ENCODE results near the gene BCL2L1. TPM values are rescaled to one million over a fixed set of nuclear protein-coding genes. Genes with fewer than 3 reads are reported as not detected.

BCL2L1 gene
- total RNA-seq, 1 experiment from 2014 or later, result 226 TPM

GRCh38 chr20:31654534-31654933, 68.1 kb downstream of the BCL2L1 start:
- no peaks in the 10 kb centered on the region for H3K9me3 ChIP-seq (ENCODE audit: control insufficient read depth in 1 of 2, insufficient read depth in 1 of 2, low read depth in 1 of 2, low read length in 2 of 2)
- ATAC-seq (no peak), DNase-seq (ENCODE audit: low read depth, low spot score) (no peak)
- CTCF ChIA-PET, result no interaction called here
- no peaks in the 10 kb centered on the region for H4K20me1 ChIP-seq (ENCODE audit: insufficient read depth)
- no peaks in the 10 kb centered on the region for H3K79me2 ChIP-seq (ENCODE audit: insufficient read depth, low read length)
- RAD21 ChIA-PET (ENCODE audit: low non-redundant PET in 1 of 2, low total read pairs in 2 of 2, uncharacterized antibody in 2 of 2, unreplicated experiment in 2 of 2), result interaction anchor here (0.6 to 0.8 kb wide), 2 partner anchors 10 to 38 kb away, joined by 3 to 5 read pairs; no protein-coding TSS in a partner anchor
- intact Hi-C loops (cut with micrococcal nuclease), result no loop called here
- no peak overlapping the region for H2AFZ ChIP-seq (ENCODE audit: low read depth, low read length, poor library complexity, severe bottlenecking)
- H3K4me2 ChIP-seq (ENCODE audit: low read length), result no peak overlapping the region
- H3K4me1 ChIP-seq (ENCODE audit: control insufficient read depth in 1 of 2, insufficient read depth in 2 of 2, low read length in 2 of 2), result peaks cover 0 to 2% of the 10 kb centered on the region in 2 experiments; a peak in 1 of 4 replicates
- BruUV-seq (replicated peaks), result no TSS peak
- no peaks in the 10 kb centered on the region for H3K27me3 ChIP-seq (ENCODE audit: insufficient read depth, low read length)
- H3K9me2 ChIP-seq (ENCODE audit: insufficient read depth), result no peaks in the 10 kb centered on the region
- no peak overlapping the region for H3K4me3 ChIP-seq (replicated peaks in 1 of 2; ENCODE audit: low read depth in 1 of 2, low read length in 2 of 2)
- H3K36me3 ChIP-seq (ENCODE audit: control insufficient read depth in 1 of 2, insufficient read depth in 2 of 2, low read length in 2 of 2), result no peaks in the 10 kb centered on the region; a peak in 1 of 4 replicates
- POLR2A ChIA-PET, result no interaction called here
- H3K27ac ChIP-seq (ENCODE audit: low read depth, low read length), result no peak overlapping the region
- no peak overlapping the region for H3K9ac ChIP-seq (ENCODE audit: low read length)
- TF ChIP-seq POLR2A (IDR thresholded peaks at IDR 0.05; ENCODE audit: borderline replicate concordance, extremely low read depth, insufficient read depth, insufficient read length) (no peak), CEBPB (IDR thresholded peaks at IDR 0.05; ENCODE audit: low read depth) (no peak), EZH2phosphoT487 (IDR thresholded peaks at IDR 0.05; ENCODE audit: borderline replicate concordance) (no peak), ZFX (IDR thresholded peaks at IDR 0.05) (no peak), CBX3 (IDR thresholded peaks at IDR 0.05; ENCODE audit: low read depth) (no peak), TCF7L2 (IDR thresholded peaks at IDR 0.05; ENCODE audit: borderline replicate concordance, extremely low read depth, insufficient read depth, insufficient read length) (no peak), SP1 (IDR thresholded peaks at IDR 0.05; ENCODE audit: low read depth) (no peak), YY1 (IDR thresholded peaks at IDR 0.05; ENCODE audit: extremely low read depth, insufficient replicate concordance, low read depth, low read length) (no peak), ELF1 (IDR thresholded peaks at IDR 0.05; ENCODE audit: borderline replicate concordance, low read depth) (no peak)
- TF ChIP-seq, protein P1, sequence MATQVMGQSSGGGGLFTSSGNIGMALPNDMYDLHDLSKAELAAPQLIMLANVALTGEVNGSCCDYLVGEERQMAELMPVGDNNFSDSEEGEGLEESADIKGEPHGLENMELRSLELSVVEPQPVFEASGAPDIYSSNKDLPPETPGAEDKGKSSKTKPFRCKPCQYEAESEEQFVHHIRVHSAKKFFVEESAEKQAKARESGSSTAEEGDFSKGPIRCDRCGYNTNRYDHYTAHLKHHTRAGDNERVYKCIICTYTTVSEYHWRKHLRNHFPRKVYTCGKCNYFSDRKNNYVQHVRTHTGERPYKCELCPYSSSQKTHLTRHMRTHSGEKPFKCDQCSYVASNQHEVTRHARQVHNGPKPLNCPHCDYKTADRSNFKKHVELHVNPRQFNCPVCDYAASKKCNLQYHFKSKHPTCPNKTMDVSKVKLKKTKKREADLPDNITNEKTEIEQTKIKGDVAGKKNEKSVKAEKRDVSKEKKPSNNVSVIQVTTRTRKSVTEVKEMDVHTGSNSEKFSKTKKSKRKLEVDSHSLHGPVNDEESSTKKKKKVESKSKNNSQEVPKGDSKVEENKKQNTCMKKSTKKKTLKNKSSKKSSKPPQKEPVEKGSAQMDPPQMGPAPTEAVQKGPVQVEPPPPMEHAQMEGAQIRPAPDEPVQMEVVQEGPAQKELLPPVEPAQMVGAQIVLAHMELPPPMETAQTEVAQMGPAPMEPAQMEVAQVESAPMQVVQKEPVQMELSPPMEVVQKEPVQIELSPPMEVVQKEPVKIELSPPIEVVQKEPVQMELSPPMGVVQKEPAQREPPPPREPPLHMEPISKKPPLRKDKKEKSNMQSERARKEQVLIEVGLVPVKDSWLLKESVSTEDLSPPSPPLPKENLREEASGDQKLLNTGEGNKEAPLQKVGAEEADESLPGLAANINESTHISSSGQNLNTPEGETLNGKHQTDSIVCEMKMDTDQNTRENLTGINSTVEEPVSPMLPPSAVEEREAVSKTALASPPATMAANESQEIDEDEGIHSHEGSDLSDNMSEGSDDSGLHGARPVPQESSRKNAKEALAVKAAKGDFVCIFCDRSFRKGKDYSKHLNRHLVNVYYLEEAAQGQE (IDR thresholded peaks at IDR 0.05; ENCODE audit: low read depth), result no peak
- TF ChIP-seq, protein P2, sequence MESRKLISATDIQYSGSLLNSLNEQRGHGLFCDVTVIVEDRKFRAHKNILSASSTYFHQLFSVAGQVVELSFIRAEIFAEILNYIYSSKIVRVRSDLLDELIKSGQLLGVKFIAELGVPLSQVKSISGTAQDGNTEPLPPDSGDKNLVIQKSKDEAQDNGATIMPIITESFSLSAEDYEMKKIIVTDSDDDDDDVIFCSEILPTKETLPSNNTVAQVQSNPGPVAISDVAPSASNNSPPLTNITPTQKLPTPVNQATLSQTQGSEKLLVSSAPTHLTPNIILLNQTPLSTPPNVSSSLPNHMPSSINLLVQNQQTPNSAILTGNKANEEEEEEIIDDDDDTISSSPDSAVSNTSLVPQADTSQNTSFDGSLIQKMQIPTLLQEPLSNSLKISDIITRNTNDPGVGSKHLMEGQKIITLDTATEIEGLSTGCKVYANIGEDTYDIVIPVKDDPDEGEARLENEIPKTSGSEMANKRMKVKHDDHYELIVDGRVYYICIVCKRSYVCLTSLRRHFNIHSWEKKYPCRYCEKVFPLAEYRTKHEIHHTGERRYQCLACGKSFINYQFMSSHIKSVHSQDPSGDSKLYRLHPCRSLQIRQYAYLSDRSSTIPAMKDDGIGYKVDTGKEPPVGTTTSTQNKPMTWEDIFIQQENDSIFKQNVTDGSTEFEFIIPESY (IDR thresholded peaks at IDR 0.05; ENCODE audit: extremely low read depth, insufficient replicate concordance, low read length), result no peak

Measured in HCT116 (cell line).